22Rv1 (cell line): ENCODE results near the gene GLRA1.

ENCODE experiments used
- CTCF ChIP-seq: fragments of 450-650 bp; IDR thresholded peaks from 2 replicates; pipeline ENCODE4 v1.5.1; 2017; ENCODE audit warnings: mild to moderate bottlenecking
- ZFX ChIP-seq: fragments of 450-650 bp; IDR thresholded peaks from 2 replicates; pipeline ENCODE4 v1.6.1; 2017; ENCODE audit warnings: antibody characterized with exemption, borderline replicate concordance

- TF ChIP-seq CTCF (no peak), ZFX (no peak)
These were observed 124.1 kb downstream of the GLRA1 start for GRCh38 chr5:151800532-151800931.
